Brain microvascular endothelial cell (primary cell): Measurements from ENCODE around the gene ANKS6.

Source experiments
- DNase-seq: peaks from one replicate; pipeline ENCODE4 v3.0.0-alpha.2; 2020
- H3K27ac ChIP-seq: fragments of 250-450 bp; sonication (Bioruptor Pico); 2 replicates; pipeline ENCODE4 v1.5.1; 2020; ENCODE audit warnings: mild to moderate bottlenecking, moderate library complexity
- H3K27me3 ChIP-seq: fragments of 250-450 bp; sonication (Bioruptor Pico); replicated peaks from 2 replicates; pipeline ENCODE4 v1.5.1; 2020; ENCODE audit warnings: mild to moderate bottlenecking
- H3K36me3 ChIP-seq: fragments of 250-450 bp; sonication (Bioruptor Pico); replicated peaks from 2 replicates; pipeline ENCODE4 v1.5.1; 2020; ENCODE audit warnings: mild to moderate bottlenecking
- H3K4me3 ChIP-seq: 2 replicates; pipeline ENCODE4 v1.5.1; 2011; ENCODE audit warnings: low read depth, mild to moderate bottlenecking, control low read depth, low read length, moderate library complexity
- CTCF ChIP-seq: IDR thresholded peaks from 2 replicates; pipeline ENCODE4 v1.5.1; 2011; ENCODE audit warnings: low read depth, mild to moderate bottlenecking, moderate library complexity, low read length, control low read depth, inconsistent platforms; ENCODE audit errors: missing control alignments
- in situ Hi-C: cut with HindIII; loops from 2 replicates; pipeline ENCODE4 v1.10.0; 2017; ENCODE audit warnings: low sequenced_read_pairs, low pct_ligation_motif_present

ANKS6 gene

GRCh38 chr9:98823666-98824334 lies 27.4 kb upstream of the ANKS6 start:
- H3K27me3 ChIP-seq = no peaks in the 10 kb centered on the region
- H3K36me3 ChIP-seq = no peaks in the 10 kb centered on the region
- in situ Hi-C loops = no loop called here
- DNase-seq = no peak
- H3K27ac ChIP-seq = no peak overlapping the region
- no peak for TF ChIP-seq CTCF
- no peak overlapping the region for H3K4me3 ChIP-seq

GRCh38 chr9:98822661-98823060 lies 26.3 kb upstream of the ANKS6 start:
- Histone ChIP-seq H3K27me3 (no peaks in the 10 kb centered on the region), H3K27ac (no peak overlapping the region), H3K36me3 (no peaks in the 10 kb centered on the region), H3K4me3 (no peak overlapping the region)
- no peak for DNase-seq
- no peak for TF ChIP-seq CTCF
- in situ Hi-C loops = no loop called here

- no peak for DNase-seq
- H3K4me3 ChIP-seq = no peak overlapping the region
- H3K27ac ChIP-seq = no peak overlapping the region
- no peak for TF ChIP-seq CTCF
- no peaks in the 10 kb centered on the region for H3K27me3 ChIP-seq
- in situ Hi-C loops = no loop called here
- no peaks in the 10 kb centered on the region for H3K36me3 ChIP-seq
Measured at GRCh38 chr9:98821831-98822230, 25.5 kb upstream of the ANKS6 start.

GRCh38 chr9:98819231-98819630 lies 22.9 kb upstream of the ANKS6 start:
- Histone ChIP-seq H3K27me3 (no peaks in the 10 kb centered on the region), H3K36me3 (no peaks in the 10 kb centered on the region), H3K4me3 (no peak overlapping the region), H3K27ac (no peak overlapping the region)
- TF ChIP-seq CTCF = no peak
- no peak for DNase-seq
- in situ Hi-C loops = no loop called here

- no peak for TF ChIP-seq CTCF
- Histone ChIP-seq H3K36me3 (no peaks in the 10 kb centered on the region), H3K27me3 (no peaks in the 10 kb centered on the region), H3K27ac (no peak overlapping the region), H3K4me3 (no peak overlapping the region)
- no peak for DNase-seq
- in situ Hi-C loops = no loop called here
Measured at GRCh38 chr9:98818764-98819163, 22.4 kb upstream of the ANKS6 start.

GRCh38 chr9:98815391-98815951 lies 19.1 kb upstream of the ANKS6 start:
- DNase-seq = no peak
- no peak overlapping the region for H3K27ac ChIP-seq
- in situ Hi-C loops = no loop called here
- no peak overlapping the region for H3K4me3 ChIP-seq
- TF ChIP-seq CTCF = no peak
- H3K27me3 ChIP-seq = no peaks in the 10 kb centered on the region
- H3K36me3 ChIP-seq = no peaks in the 10 kb centered on the region
